IMR-90 (cell line): Measurements from ENCODE around the gene SMCP. TPM values are rescaled to one million over a fixed set of nuclear protein-coding genes. Genes with fewer than 3 reads are reported as not detected.

Experiments
- ATAC-seq: fragments of 200-7000 bp; cut with Tn5 transposase; 2 replicates; pipeline ENCODE4 v1.9.1; 2020; ENCODE audit warnings: low read depth, mild to moderate bottlenecking, moderate library complexity
- BruUV-seq: library from RNA; stranded (reverse); fragments of 400-500 nt; replicated peaks from 2 replicates; lab custom pipeline; 2021; lab: Mats Ljungman, UMichigan
- CTCF ChIA-PET: fragments of 300-600 bp; formaldehyde crosslinking; extraction: SDS; loops from one replicate; lab custom pipeline; 2021; ENCODE audit warnings: antibody characterized with exemption; lab: Yijun Ruan, JAX
- POLR2A ChIA-PET: fragments of 300-600 bp; sonication (Branson Sonifier 250); formaldehyde crosslinking; loops from one replicate; lab custom pipeline; 2022; ENCODE audit warnings: antibody characterized with exemption; ENCODE audit not compliant: unreplicated experiment; lab: Charles Lee
- DNase-seq: peaks from one replicate; pipeline ENCODE4 v3.0.0; 2013
- H2AFZ ChIP-seq: replicated peaks from 2 replicates; pipeline ENCODE3; 2013; ENCODE audit warnings: low read length, mild to moderate bottlenecking; ENCODE audit not compliant: poor library complexity
- H2AK5ac ChIP-seq: 2 replicates; pipeline ENCODE4 v1.6.1; 2013; ENCODE audit warnings: low read depth, low read length, inconsistent platforms
- H2AK9ac ChIP-seq: replicated peaks from 2 replicates; pipeline ENCODE3; 2013; ENCODE audit warnings: mild to moderate bottlenecking, low read depth, low read length, moderate library complexity; ENCODE audit not compliant: poor library complexity
- H2BK120ac ChIP-seq: 2 replicates; pipeline ENCODE4 v1.6.1; 2013; ENCODE audit warnings: low read depth, low read length, inconsistent platforms
- H2BK15ac ChIP-seq: 3 replicates; pipeline ENCODE4 v1.6.1; 2013; ENCODE audit warnings: low read depth, low read length, inconsistent platforms
- H2BK20ac ChIP-seq: 2 replicates; pipeline ENCODE4 v1.6.1; 2013; ENCODE audit warnings: low read depth, mild to moderate bottlenecking, inconsistent platforms, low read length, moderate library complexity
- H2BK5ac ChIP-seq: 2 replicates; pipeline ENCODE4 v1.6.1; 2013; ENCODE audit warnings: mild to moderate bottlenecking, low read depth, low read length, inconsistent platforms; ENCODE audit not compliant: poor library complexity, severe bottlenecking
- H3K14ac ChIP-seq: replicated peaks from 2 replicates; pipeline ENCODE4 v1.6.1; 2013; ENCODE audit warnings: low read depth, low read length, inconsistent platforms
- H3K18ac ChIP-seq: 2 replicates; pipeline ENCODE4 v1.6.1; 2013; ENCODE audit warnings: low read depth, low read length, control low read depth
- H3K23ac ChIP-seq: 2 replicates; pipeline ENCODE4 v1.6.1; 2013; ENCODE audit warnings: low read depth, low read length, inconsistent platforms
- H3K27ac ChIP-seq: 2 replicates; pipeline ENCODE4 v1.5.1; 2013; ENCODE audit warnings: mild to moderate bottlenecking, control low read depth, low read length; ENCODE audit not compliant: insufficient read depth
- H3K27me3 ChIP-seq: 2 replicates; pipeline ENCODE4 v1.6.1; 2013; ENCODE audit warnings: low read length; ENCODE audit not compliant: control insufficient read depth, insufficient read depth
- H3K36me3 ChIP-seq: 2 replicates; pipeline ENCODE4 v1.6.1; 2013; ENCODE audit warnings: low read length, mixed read lengths; ENCODE audit not compliant: control insufficient read depth, insufficient read depth
- H3K4ac ChIP-seq: 2 replicates; pipeline ENCODE4 v1.6.1; 2013; ENCODE audit warnings: low read depth, low read length, inconsistent platforms
- H3K4me1 ChIP-seq: 2 replicates; pipeline ENCODE4 v1.6.1; 2013; ENCODE audit warnings: low read length, mixed read lengths; ENCODE audit not compliant: control insufficient read depth, insufficient read depth
- H3K4me2 ChIP-seq: 2 replicates; pipeline ENCODE4 v1.6.1; 2013; ENCODE audit warnings: low read depth, mild to moderate bottlenecking, control low read depth, low read length, moderate library complexity
- H3K4me3 ChIP-seq: 2 replicates; pipeline ENCODE4 v1.5.1; 2013; ENCODE audit warnings: low read depth, mild to moderate bottlenecking, control low read depth, low read length, moderate library complexity; ENCODE audit not compliant: insufficient read depth
- H3K56ac ChIP-seq: 2 replicates; pipeline ENCODE4 v1.6.1; 2013; ENCODE audit warnings: low read length, inconsistent platforms; ENCODE audit not compliant: insufficient read depth; ENCODE audit errors: extremely low read depth
- H3K79me1 ChIP-seq, 2 experiments: 2 replicates each; pipeline ENCODE4 v1.6.1; 2013; ENCODE audit warnings: low read length in 2 of 2, inconsistent platforms in 1 of 2, low read depth in 1 of 2
- H3K9ac ChIP-seq: 2 replicates; pipeline ENCODE4 v1.6.1; 2013; ENCODE audit warnings: low read depth, low read length, control low read depth
- H3K9me1 ChIP-seq: 2 replicates; pipeline ENCODE4 v1.6.1; 2013; ENCODE audit warnings: low read length, inconsistent platforms; ENCODE audit not compliant: insufficient read depth
- H3K9me3 ChIP-seq: 2 replicates; pipeline ENCODE4 v1.6.1; 2013; ENCODE audit warnings: low read length; ENCODE audit not compliant: control insufficient read depth, insufficient read depth
- H4K20me1 ChIP-seq: 2 replicates; pipeline ENCODE4 v1.6.1; 2013; ENCODE audit warnings: low read length, inconsistent platforms; ENCODE audit not compliant: insufficient read depth
- H4K5ac ChIP-seq: 2 replicates; pipeline ENCODE4 v1.6.1; 2013; ENCODE audit warnings: mild to moderate bottlenecking, low read depth, low read length, control low read depth
- H4K8ac ChIP-seq, 2 experiments: 2 replicates each; pipeline ENCODE4 v1.6.1; 2013; ENCODE audit warnings: low read depth in 2 of 2, low read length in 2 of 2, control low read depth in 1 of 2, inconsistent platforms in 1 of 2
- H4K91ac ChIP-seq: 2 replicates; pipeline ENCODE4 v1.6.1; 2013; ENCODE audit warnings: low read depth, low read length, inconsistent platforms; ENCODE audit not compliant: insufficient read depth
- BHLHE40 ChIP-seq: fragments of 150-350 bp; IDR thresholded peaks from 2 replicates; pipeline ENCODE4 v1.6.1; 2016; ENCODE audit warnings: mild to moderate bottlenecking, low read depth, low read length
- CEBPB ChIP-seq: IDR thresholded peaks from 2 replicates; pipeline ENCODE4 v1.6.1; 2012; ENCODE audit warnings: low read depth, low read length, improper control_type of control experiment
- CHD1 ChIP-seq: IDR thresholded peaks from 2 replicates; pipeline ENCODE4 v1.6.1; 2012; ENCODE audit warnings: low read depth, low read length, improper control_type of control experiment
- CTCF ChIP-seq: conservative IDR thresholded peaks from 2 replicates; pipeline ENCODE4 v1.5.1; 2012; ENCODE audit warnings: mild to moderate bottlenecking, low read depth, low read length, improper control_type of control experiment
- ELK1 ChIP-seq: fragments of 150-350 bp; IDR thresholded peaks from 2 replicates; pipeline ENCODE4 v1.6.1; 2016; ENCODE audit warnings: low read depth, mild to moderate bottlenecking, low read length, moderate library complexity, borderline replicate concordance
- FOS ChIP-seq: fragments of 150-350 bp; IDR thresholded peaks from 2 replicates; pipeline ENCODE4 v1.6.1; 2016; ENCODE audit warnings: low read depth, low read length
- MAFK ChIP-seq: IDR thresholded peaks from 2 replicates; pipeline ENCODE4 v1.6.1; 2012; ENCODE audit warnings: low read depth, low read length, improper control_type of control experiment
- MAZ ChIP-seq: IDR thresholded peaks from 2 replicates; pipeline ENCODE4 v1.6.1; 2012; ENCODE audit warnings: low read depth, mild to moderate bottlenecking, low read length, improper control_type of control experiment, moderate library complexity, borderline replicate concordance
- MXI1 ChIP-seq: IDR thresholded peaks from 2 replicates; pipeline ENCODE4 v1.6.1; 2012; ENCODE audit warnings: low read depth, mild to moderate bottlenecking, low read length, moderate library complexity, borderline replicate concordance
- NFE2L2 ChIP-seq: fragments of 150-350 bp; IDR thresholded peaks from 2 replicates; pipeline ENCODE4 v1.6.1; 2016; ENCODE audit warnings: low read depth, mild to moderate bottlenecking, low read length
- POLR2A ChIP-seq: IDR thresholded peaks from 2 replicates; pipeline ENCODE4 v1.6.1; 2012; ENCODE audit warnings: mild to moderate bottlenecking, low read depth, low read length
- RAD21 ChIP-seq: IDR thresholded peaks from 2 replicates; pipeline ENCODE4 v1.6.1; 2012; ENCODE audit warnings: low read length, improper control_type of control experiment
- RCOR1 ChIP-seq: IDR thresholded peaks from 2 replicates; pipeline ENCODE4 v1.6.1; 2012; ENCODE audit warnings: mild to moderate bottlenecking, low read length, improper control_type of control experiment; ENCODE audit not compliant: insufficient replicate concordance
- RFX5 ChIP-seq: IDR thresholded peaks from 2 replicates; pipeline ENCODE4 v1.8.0; 2012; ENCODE audit warnings: low read depth, mild to moderate bottlenecking, low read length, moderate library complexity
- SMC3 ChIP-seq: fragments of 150-350 bp; IDR thresholded peaks from 2 replicates; pipeline ENCODE4 v1.6.1; 2016; ENCODE audit warnings: low read depth, mild to moderate bottlenecking, antibody characterized with exemption, low read length, moderate library complexity
- USF2 ChIP-seq: fragments of 150-350 bp; IDR thresholded peaks from 2 replicates; pipeline ENCODE4 v1.6.1; 2017; ENCODE audit warnings: mild to moderate bottlenecking, antibody characterized with exemption, low read length, low read depth
- WGBS, 2 experiments: methylation state at CpG; one replicate each; pipeline versions ENCODE4 v1.1.5 to v1.1.7; 2013; ENCODE audit warnings: missing lambda C conversion rate in 2 of 2; ENCODE audit not compliant: insufficient read length in 1 of 2; ENCODE audit errors: extremely low coverage in 2 of 2; 5-methylcytosine and 5-hydroxymethylcytosine counted together
- dilution Hi-C: fragments of 300-500 bp; cut with HindIII; formaldehyde crosslinking; loops from one replicate; pipeline ENCODE4 v1.14.3; 2018; ENCODE audit warnings: low sequenced_read_pairs; ENCODE audit not compliant: unreplicated experiment
- in situ Hi-C: fragments of 300-500 bp; cut with MboI; formaldehyde crosslinking; loops from 3 replicates; pipeline ENCODE4 v1.14.3; 2019; ENCODE audit warnings: low sequenced_read_pairs, inconsistent platforms, mixed read lengths
- intact Hi-C: fragments of 100-400 bp; cut with micrococcal nuclease; formaldehyde crosslinking; loops from 2 replicates; pipeline ENCODE4 v1.10.0; 2022
- polyA plus RNA-seq, 3 experiments: library from polyadenylated mRNA; depleted of rRNA; stranded (reverse); fragments of >200 nt; gene quantifications; 2 replicates each; pipeline ENCODE4 v1.2.3, GENCODE V29; 2012; ENCODE audit warnings: low replicate concordance in 1 of 3
- total RNA-seq: library from RNA; depleted of rRNA; stranded (reverse); fragments of >200 nt; gene quantifications from 2 replicates; pipeline ENCODE4 v1.2.3, GENCODE V29; 2012

The SMCP gene
- total and polyA plus RNA-seq, 2 of the 4 experiments (the other 2 are of a cell fraction) = not detected

- Histone ChIP-seq H3K4ac (no peak overlapping the region), H3K23ac (no peak overlapping the region), H3K4me1 (no peaks in the 10 kb centered on the region), H2BK20ac (no peak overlapping the region), H3K14ac (no peak overlapping the region), H4K20me1 (no peaks in the 10 kb centered on the region), H3K36me3 (no peaks in the 10 kb centered on the region), H3K9ac (no peak overlapping the region), H3K18ac (no peak overlapping the region), H4K8ac (no peak overlapping the region), H4K5ac (no peak overlapping the region), H2AFZ (no peak overlapping the region), H3K27me3 (no peaks in the 10 kb centered on the region), H3K4me2 (no peak overlapping the region), H2AK5ac (no peak overlapping the region), H3K79me1 (no peaks in the 10 kb centered on the region), H3K9me1 (no peaks in the 10 kb centered on the region), H2BK5ac (no peak overlapping the region), H3K56ac (no peak overlapping the region), H3K4me3 (no peak overlapping the region), H2BK15ac (no peak overlapping the region), H3K27ac (no peak overlapping the region), H4K91ac (no peak overlapping the region), H2AK9ac (no peak overlapping the region), H2BK120ac (no peak overlapping the region), H3K9me3 (no peaks in the 10 kb centered on the region)
- ChIA-PET CTCF (no interaction called here), POLR2A (no interaction called here)
- no CpG with 5 or more reads among the region's 1 CpG for WGBS, 2 experiments
- DNase-seq (no peak), ATAC-seq (no peak)
- TF ChIP-seq CEBPB (no peak), CHD1 (no peak), RAD21 (no peak), CTCF (no peak), RCOR1 (no peak), POLR2A (no peak), MAZ (no peak), NFE2L2 (no peak), BHLHE40 (no peak), USF2 (no peak), ELK1 (no peak), RFX5 (no peak), MAFK (no peak), SMC3 (no peak), FOS (no peak), MXI1 (no peak)
- no TSS peak for BruUV-seq
- dilution Hi-C loops (no loop called here), in situ Hi-C loops (no loop called here), intact Hi-C loops (no loop called here)
These were observed 6.4 kb downstream of the SMCP start for GRCh38 chr1:152884506-152884905.
